Measurements from ENCODE around the gene PUS1. TPM values are rescaled to one million over a fixed set of nuclear protein-coding genes. Genes with fewer than 3 reads are reported as not detected.

PUS1 gene
- total and polyA plus RNA-seq, 2 donors (not counting 1 experiment from before 2014, with no cell fraction given), result 50.1 to 99.5 TPM

GRCh38 chr12:131986361-131986760, 57.3 kb downstream of the PUS1 start:
- no peaks in the 10 kb centered on the region for H3K27me3 Mint-ChIP-seq
- no peaks in the 10 kb centered on the region for H3K79me2 ChIP-seq (ENCODE audit: control insufficient read depth, insufficient read depth, low read length)
- no peaks in the 10 kb centered on the region for H3K9me3 ChIP-seq (ENCODE audit: control extremely low read depth in 1 of 3, control insufficient read depth in 2 of 3, insufficient read depth in 1 of 3, low read length in 2 of 3)
- ChIA-PET POLR2A (no interaction called here), CTCF (no interaction called here)
- H3K4me1 Mint-ChIP-seq, result no peaks in the 10 kb centered on the region
- no peak overlapping the region for H3K4me3 Mint-ChIP-seq
- no peak for ATAC-seq (ENCODE audit: low read depth)
- H3K36me3 ChIP-seq (replicated peaks in 1 of 2; ENCODE audit: control extremely low read depth in 1 of 2, control insufficient read depth in 1 of 2, extremely low read depth in 1 of 2, insufficient read depth in 2 of 2, low read length in 1 of 2), result peaks cover 2 to 84% of the 10 kb centered on the region in 2 experiments
- no peak overlapping the region for H3K9ac ChIP-seq (ENCODE audit: low read length)
- H3K4me2 ChIP-seq (replicated peaks; ENCODE audit: low read depth, low read length, poor library complexity, severe bottlenecking), result no peak overlapping the region
- TF ChIP-seq, protein P1, sequence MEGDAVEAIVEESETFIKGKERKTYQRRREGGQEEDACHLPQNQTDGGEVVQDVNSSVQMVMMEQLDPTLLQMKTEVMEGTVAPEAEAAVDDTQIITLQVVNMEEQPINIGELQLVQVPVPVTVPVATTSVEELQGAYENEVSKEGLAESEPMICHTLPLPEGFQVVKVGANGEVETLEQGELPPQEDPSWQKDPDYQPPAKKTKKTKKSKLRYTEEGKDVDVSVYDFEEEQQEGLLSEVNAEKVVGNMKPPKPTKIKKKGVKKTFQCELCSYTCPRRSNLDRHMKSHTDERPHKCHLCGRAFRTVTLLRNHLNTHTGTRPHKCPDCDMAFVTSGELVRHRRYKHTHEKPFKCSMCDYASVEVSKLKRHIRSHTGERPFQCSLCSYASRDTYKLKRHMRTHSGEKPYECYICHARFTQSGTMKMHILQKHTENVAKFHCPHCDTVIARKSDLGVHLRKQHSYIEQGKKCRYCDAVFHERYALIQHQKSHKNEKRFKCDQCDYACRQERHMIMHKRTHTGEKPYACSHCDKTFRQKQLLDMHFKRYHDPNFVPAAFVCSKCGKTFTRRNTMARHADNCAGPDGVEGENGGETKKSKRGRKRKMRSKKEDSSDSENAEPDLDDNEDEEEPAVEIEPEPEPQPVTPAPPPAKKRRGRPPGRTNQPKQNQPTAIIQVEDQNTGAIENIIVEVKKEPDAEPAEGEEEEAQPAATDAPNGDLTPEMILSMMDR (IDR thresholded peaks at IDR 0.05), result no peak
- TF ChIP-seq EZH2 (IDR thresholded peaks at IDR 0.05; ENCODE audit: borderline replicate concordance, insufficient read depth, low read depth, low read length, poor library complexity, severe bottlenecking), result no peak
- no peaks in the 10 kb centered on the region for H3K27me3 ChIP-seq (replicated peaks in 1 of 4; ENCODE audit: control extremely low read depth in 1 of 4, control insufficient read depth in 3 of 4, insufficient read depth in 4 of 4, low read length in 3 of 4)
- intact Hi-C loops (cut with micrococcal nuclease), result no loop called here
- H3K4me1 ChIP-seq (ENCODE audit: control insufficient read depth in 2 of 2, insufficient read depth in 2 of 2, low read length in 2 of 2), result no peaks in the 10 kb centered on the region
- no peak for DNase-seq
- H4K20me1 ChIP-seq (ENCODE audit: control insufficient read depth, insufficient read depth, low read length, poor library complexity, severe bottlenecking), result peaks cover 12% of the 10 kb centered on the region
- H3K27ac Mint-ChIP-seq, result no peak overlapping the region
- no peak overlapping the region for H2AFZ ChIP-seq (ENCODE audit: insufficient read depth, low read depth, low read length, poor library complexity, severe bottlenecking)
- H3K9me3 Mint-ChIP-seq (ENCODE audit: insufficient read depth), result no peaks in the 10 kb centered on the region
- 97% methylated on average over 17 of the region's 17 CpGs for WGBS (ENCODE audit: insufficient coverage)
- no peak overlapping the region for H3K27ac ChIP-seq (ENCODE audit: low read length in 2 of 2)
- no peak overlapping the region for H3K4me3 ChIP-seq (ENCODE audit: control extremely low read depth in 1 of 5, extremely low read depth in 1 of 5, insufficient read depth in 1 of 5, low read depth in 2 of 5, low read length in 4 of 5)

DNA sequence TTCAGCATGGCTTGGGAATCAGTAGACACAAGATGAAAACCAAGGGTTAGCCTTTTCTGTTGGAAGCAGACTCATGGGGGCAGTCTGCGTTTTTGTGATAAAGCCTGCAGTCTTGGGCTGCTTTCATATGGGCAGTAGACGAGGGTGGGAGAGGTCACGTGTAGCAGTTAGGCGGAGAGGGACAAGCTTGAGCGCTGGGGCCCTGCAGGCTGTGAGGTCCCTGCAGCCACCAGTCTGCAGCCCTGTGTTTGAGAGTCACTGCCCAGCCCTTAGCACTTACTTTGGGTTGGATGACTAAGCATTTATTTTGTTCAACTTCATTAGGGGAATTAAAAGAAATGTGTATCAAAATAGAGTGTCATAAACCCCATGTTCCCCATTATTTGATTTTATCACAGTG, 57.8 kb downstream of the PUS1 start:
- H3K4me3 Mint-ChIP-seq, result no peak overlapping the region
- no peak overlapping the region for H3K27ac ChIP-seq (ENCODE audit: low read length in 2 of 2)
- ATAC-seq (ENCODE audit: low read depth), result no peak
- no peaks in the 10 kb centered on the region for H3K9me3 Mint-ChIP-seq (ENCODE audit: insufficient read depth)
- H3K79me2 ChIP-seq (ENCODE audit: control insufficient read depth, insufficient read depth, low read length), result no peaks in the 10 kb centered on the region
- no peak overlapping the region for H3K4me3 ChIP-seq (ENCODE audit: control extremely low read depth in 1 of 5, extremely low read depth in 1 of 5, insufficient read depth in 1 of 5, low read depth in 2 of 5, low read length in 4 of 5)
- H2AFZ ChIP-seq (ENCODE audit: insufficient read depth, low read depth, low read length, poor library complexity, severe bottlenecking), result no peak overlapping the region
- no peaks in the 10 kb centered on the region for H3K27me3 ChIP-seq (replicated peaks in 1 of 4; ENCODE audit: control extremely low read depth in 1 of 4, control insufficient read depth in 3 of 4, insufficient read depth in 4 of 4, low read length in 3 of 4)
- intact Hi-C loops (cut with micrococcal nuclease), result no loop called here
- H3K36me3 ChIP-seq (replicated peaks in 1 of 2; ENCODE audit: control extremely low read depth in 1 of 2, control insufficient read depth in 1 of 2, extremely low read depth in 1 of 2, insufficient read depth in 2 of 2, low read length in 1 of 2), result peaks cover 2 to 81% of the 10 kb centered on the region in 2 experiments
- no peak overlapping the region for H3K9ac ChIP-seq (ENCODE audit: low read length)
- ChIA-PET POLR2A (no interaction called here), CTCF (no interaction called here)
- no peak for DNase-seq
- no peaks in the 10 kb centered on the region for H3K4me1 Mint-ChIP-seq
- no peak overlapping the region for H3K4me2 ChIP-seq (replicated peaks; ENCODE audit: low read depth, low read length, poor library complexity, severe bottlenecking)
- no peaks in the 10 kb centered on the region for H3K9me3 ChIP-seq (ENCODE audit: control extremely low read depth in 1 of 3, control insufficient read depth in 2 of 3, insufficient read depth in 1 of 3, low read length in 2 of 3)
- no peaks in the 10 kb centered on the region for H3K4me1 ChIP-seq (ENCODE audit: control insufficient read depth in 2 of 2, insufficient read depth in 2 of 2, low read length in 2 of 2)
- TF ChIP-seq, protein P1 (IDR thresholded peaks at IDR 0.05), result no peak
- TF ChIP-seq EZH2 (IDR thresholded peaks at IDR 0.05; ENCODE audit: borderline replicate concordance, insufficient read depth, low read depth, low read length, poor library complexity, severe bottlenecking), result no peak
- peaks cover 10% of the 10 kb centered on the region for H4K20me1 ChIP-seq (ENCODE audit: control insufficient read depth, insufficient read depth, low read length, poor library complexity, severe bottlenecking)
- WGBS (ENCODE audit: insufficient coverage), result 95% methylated on average over 5 of the region's 5 CpGs
- H3K27me3 Mint-ChIP-seq, result no peaks in the 10 kb centered on the region
- no peak overlapping the region for H3K27ac Mint-ChIP-seq
